Mesodermal cell (in vitro differentiated cells): ENCODE data around the gene GPR119.
"Not testable (repeated sequence)": the region's sequence is repeated elsewhere in the genome, so short reads cannot be mapped to it uniquely, and the experiment has no call there.

Source experiments
- H3K27ac ChIP-seq: 2 replicates; pipeline ENCODE4 v1.7.0; 2013; ENCODE audit warnings: mild to moderate bottlenecking, low read depth, low read length, moderate library complexity; ENCODE audit not compliant: severe bottlenecking
- H3K36me3 ChIP-seq: 2 replicates; pipeline ENCODE4 v1.7.1; 2013; ENCODE audit warnings: mild to moderate bottlenecking, low read length, moderate library complexity; ENCODE audit not compliant: control insufficient read depth, insufficient read depth
- H3K4me1 ChIP-seq: one replicate; pipeline ENCODE4 v1.7.1; 2013; ENCODE audit warnings: mild to moderate bottlenecking, low read length; ENCODE audit not compliant: insufficient read depth, control insufficient read depth, poor library complexity, severe bottlenecking
- H3K4me3 ChIP-seq: 2 replicates; pipeline ENCODE4 v1.7.0; 2013; ENCODE audit warnings: low read length, control low read depth, mild to moderate bottlenecking; ENCODE audit not compliant: insufficient read depth, poor library complexity, severe bottlenecking; ENCODE audit errors: extremely low read depth
- H3K9me3 ChIP-seq: 2 replicates; pipeline ENCODE4 v1.7.1; 2013; ENCODE audit warnings: mild to moderate bottlenecking, low read length, moderate library complexity; ENCODE audit not compliant: control insufficient read depth
- WGBS, 2 experiments: methylation state at CpG; one replicate each; pipeline ENCODE4 v1.1.5; 2013; ENCODE audit warnings: missing lambda C conversion rate in 2 of 2; ENCODE audit not compliant: insufficient coverage in 2 of 2; 5-methylcytosine and 5-hydroxymethylcytosine counted together

GPR119 gene

GRCh38 chrX:130401415-130402207, 16.1 kb upstream of the GPR119 start, which contains the start of gene RBMX2:
RBMX2 (plus strand) TSS chrX:130401987; CDS start chrX:130402033, 46 bp downstream.
- H3K36me3 ChIP-seq: peaks cover 13% of the 10 kb centered on the region
- no peaks in the 10 kb centered on the region for H3K9me3 ChIP-seq
- no peaks in the 10 kb centered on the region for H3K4me1 ChIP-seq
- H3K27ac ChIP-seq: peak within 1 kb of the TSS; percentile 57
- 0% methylated on average over 12 to 16 of the region's 47 CpGs for WGBS, 2 experiments
- peak within 1 kb of the TSS; percentile 56 for H3K4me3 ChIP-seq

GRCh38 chrX:130395341-130395740, 9.9 kb upstream of the GPR119 start:
- Histone ChIP-seq H3K36me3 (no peaks in the 10 kb centered on the region), H3K4me1 (no peaks in the 10 kb centered on the region), H3K4me3 (no peak overlapping the region), H3K9me3 (no peaks in the 10 kb centered on the region), H3K27ac (no peak overlapping the region)
- 94% methylated on average over 4 of the region's 7 CpGs; no CpG with 5 or more reads in 1 of the 2 experiments for WGBS, 2 experiments

- H3K4me1 ChIP-seq: no peaks in the 10 kb centered on the region
- H3K4me3 ChIP-seq: no peak overlapping the region
- no peaks in the 10 kb centered on the region for H3K36me3 ChIP-seq
- no peaks in the 10 kb centered on the region for H3K9me3 ChIP-seq
- no CpG with 5 or more reads among the region's 5 CpGs for WGBS, 2 experiments
- no peak overlapping the region for H3K27ac ChIP-seq
Observed at GRCh38 chrX:130393451-130394074, 8.1 kb upstream of the GPR119 start.

GRCh38 chrX:130386408-130386808, 934 bp upstream of the GPR119 start:
- Histone ChIP-seq H3K36me3 (no peaks in the 10 kb centered on the region), H3K27ac (no peak overlapping the region), H3K4me1 (no peaks in the 10 kb centered on the region), H3K9me3 (no peaks in the 10 kb centered on the region), H3K4me3 (no peak overlapping the region)
- 73 to 87% methylated on average over 3 of the region's 5 CpGs for WGBS, 2 experiments

- 74 to 82% methylated on average over 3 of the region's 5 CpGs for WGBS, 2 experiments
Observed at GRCh38 chrX:130378024-130378669, 7.3 kb downstream of the GPR119 start.

GRCh38 chrX:130376077-130376476, 9.4 kb downstream of the GPR119 start:
- H3K4me3 ChIP-seq: no peak overlapping the region
- no peak overlapping the region for H3K27ac ChIP-seq
- no peaks in the 10 kb centered on the region for H3K9me3 ChIP-seq
- H3K4me1 ChIP-seq: no peaks in the 10 kb centered on the region
- peaks cover 6% of the 10 kb centered on the region for H3K36me3 ChIP-seq

More at GRCh38 chrX:130378024-130378669, 7.3 kb downstream of the GPR119 start:
- H3K36me3 ChIP-seq: no peaks in the 10 kb centered on the region
- no peak overlapping the region for H3K27ac ChIP-seq
- no peak overlapping the region for H3K4me3 ChIP-seq
- no peaks in the 10 kb centered on the region for H3K9me3 ChIP-seq
- no peaks in the 10 kb centered on the region for H3K4me1 ChIP-seq

GRCh38 chrX:130352050-130352449, 33.4 kb downstream of the GPR119 start:
- H3K27ac ChIP-seq, H3K9me3 ChIP-seq, H3K4me1 ChIP-seq, H3K4me3 ChIP-seq: not testable (repeated sequence)
- WGBS, 2 experiments: no CpG with 5 or more reads among the region's 1 CpG
- peaks cover 17% of the 10 kb centered on the region for H3K36me3 ChIP-seq

GRCh38 chrX:130351567-130351966, 33.9 kb downstream of the GPR119 start:
- Histone ChIP-seq H3K4me1 (no peaks in the 10 kb centered on the region), H3K4me3 (no peak overlapping the region), H3K27ac (no peak overlapping the region), H3K9me3 (no peaks in the 10 kb centered on the region), H3K36me3 (peaks cover 17% of the 10 kb centered on the region)
- 80% methylated on average over 1 of the region's 3 CpGs; no CpG with 5 or more reads in 1 of the 2 experiments for WGBS, 2 experiments

- H3K4me1 ChIP-seq: peaks cover 9% of the 10 kb centered on the region
- peaks cover 7% of the 10 kb centered on the region for H3K36me3 ChIP-seq
- no peak overlapping the region for H3K4me3 ChIP-seq
- no CpG with 5 or more reads among the region's 1 CpG for WGBS, 2 experiments
- H3K27ac ChIP-seq: no peak overlapping the region
- H3K9me3 ChIP-seq: no peaks in the 10 kb centered on the region
Observed at GRCh38 chrX:130347321-130347720, 38.2 kb downstream of the GPR119 start.

- WGBS, 2 experiments: no CpG with 5 or more reads among the region's 1 CpG
- H3K27ac ChIP-seq: peak overlapping the region; percentile 82
- peaks cover 9% of the 10 kb centered on the region for H3K4me1 ChIP-seq
- no peaks in the 10 kb centered on the region for H3K9me3 ChIP-seq
- H3K36me3 ChIP-seq: no peaks in the 10 kb centered on the region
- no peak overlapping the region for H3K4me3 ChIP-seq
Observed at GRCh38 chrX:130343411-130343810, 42.1 kb downstream of the GPR119 start.
